HUES48 (cell line): ENCODE measurements around the gene PRIM2.
A peak's percentile ranks its signal among the peaks of the same experiment; 100 is the strongest.
"Not testable (repeated sequence)": the region's sequence is repeated elsewhere in the genome, so short reads cannot be mapped to it uniquely, and the experiment has no call there.

Source experiments
- H3K27ac ChIP-seq: one replicate; pipeline ENCODE4 v1.7.0; 2013; ENCODE audit warnings: low read depth, low read length, inconsistent platforms
- H3K27me3 ChIP-seq: 2 replicates; pipeline ENCODE4 v1.6.1; 2013; ENCODE audit warnings: mild to moderate bottlenecking, low read length; ENCODE audit not compliant: control insufficient read depth, insufficient read depth
- H3K36me3 ChIP-seq: 2 replicates; pipeline ENCODE4 v1.6.1; 2013; ENCODE audit warnings: low read length; ENCODE audit not compliant: control insufficient read depth, insufficient read depth
- H3K4me1 ChIP-seq: 2 replicates; pipeline ENCODE4 v1.6.1; 2013; ENCODE audit warnings: mild to moderate bottlenecking, low read length; ENCODE audit not compliant: control insufficient read depth, insufficient read depth
- H3K4me3 ChIP-seq: 2 replicates; pipeline ENCODE4 v1.5.1; 2013; ENCODE audit warnings: mild to moderate bottlenecking, low read depth, low read length
- H3K9ac ChIP-seq: 2 replicates; pipeline ENCODE4 v1.6.1; 2013; ENCODE audit warnings: mild to moderate bottlenecking, low read depth, low read length, moderate library complexity
- H3K9me3 ChIP-seq: 2 replicates; pipeline ENCODE4 v1.6.1; 2013; ENCODE audit warnings: low read length; ENCODE audit not compliant: control insufficient read depth, insufficient read depth

The PRIM2 gene

DNA sequence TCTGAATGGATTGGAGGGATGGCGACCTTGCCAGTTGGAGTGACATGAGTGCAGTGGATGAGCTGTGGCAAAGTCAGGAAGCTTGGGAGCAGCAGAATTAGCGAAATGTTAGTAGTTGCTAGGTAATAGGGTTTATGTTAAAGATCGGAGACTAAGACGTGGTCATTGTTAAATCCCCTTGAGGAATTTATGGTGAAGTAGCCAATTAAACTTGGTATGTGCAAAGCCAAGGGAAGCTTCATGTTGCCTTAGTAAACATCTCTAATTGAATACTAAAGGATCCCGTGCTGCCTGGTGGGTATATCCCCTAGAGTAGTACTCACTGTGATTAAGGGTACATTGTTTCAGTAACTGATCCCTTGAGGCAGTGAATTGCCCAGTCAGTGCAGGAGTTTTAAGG is 106.0 kb downstream of the PRIM2 start:
- peak overlapping the region; percentile 26 for H3K4me3 ChIP-seq
- H3K27ac ChIP-seq: peak overlapping the region; percentile 89
- no peaks in the 10 kb centered on the region for H3K9me3 ChIP-seq
- peaks cover 44% of the 10 kb centered on the region for H3K4me1 ChIP-seq
- H3K9ac ChIP-seq: 0 out of 2 replicates have a peak overlapping the region, but pooled peaks have one; percentile 45
- H3K36me3 ChIP-seq: no peaks in the 10 kb centered on the region
- no peaks in the 10 kb centered on the region for H3K27me3 ChIP-seq

DNA sequence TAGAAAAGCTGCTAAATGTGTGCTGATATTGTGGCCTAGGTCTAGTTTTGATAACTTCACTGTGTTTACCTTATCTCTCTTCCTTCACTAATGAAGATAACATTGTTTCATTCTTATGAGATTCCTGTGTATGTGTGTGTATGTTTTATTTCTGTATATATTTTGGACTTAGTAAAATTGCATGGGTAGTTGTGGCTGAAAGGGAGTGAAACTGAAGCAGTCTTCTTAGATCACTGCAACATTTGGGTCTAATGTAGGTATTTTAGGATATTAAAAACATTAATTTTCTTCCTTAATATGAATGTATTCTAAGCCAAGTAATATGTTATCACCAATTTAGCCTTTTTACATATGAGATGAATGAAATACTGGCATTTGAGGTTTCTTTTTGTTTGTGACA is 114.3 kb downstream of the PRIM2 start:
- not testable (repeated sequence) for H3K4me3 ChIP-seq, H3K9ac ChIP-seq, H3K36me3 ChIP-seq, H3K9me3 ChIP-seq, H3K27me3 ChIP-seq, H3K27ac ChIP-seq
- peaks cover 22% of the 10 kb centered on the region; the same call in 1 of the 2 replicates for H3K4me1 ChIP-seq

DNA sequence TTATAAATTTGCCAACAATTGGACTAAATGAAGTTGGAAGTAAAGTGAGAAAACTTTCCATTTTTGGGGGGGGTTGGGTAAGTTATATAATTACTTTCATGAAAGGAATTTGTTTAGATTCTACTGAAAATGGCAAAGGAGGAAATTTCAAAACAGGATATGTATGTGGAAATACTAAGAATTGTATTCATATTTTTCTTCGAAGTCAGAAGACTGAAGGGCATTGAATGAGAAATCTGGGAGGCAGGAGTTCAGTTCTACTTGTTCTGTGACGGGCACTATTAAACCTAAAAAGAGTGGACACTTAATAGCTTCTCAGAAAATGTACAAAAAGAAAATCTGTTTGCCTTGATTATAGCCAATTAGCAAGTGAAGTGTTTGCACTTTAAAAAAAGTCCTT is 114.7 kb downstream of the PRIM2 start:
- Histone ChIP-seq H3K4me1 (peaks cover 22% of the 10 kb centered on the region; the same call in 1 of the 2 replicates), H3K27me3 (no peaks in the 10 kb centered on the region), H3K27ac (no peak overlapping the region), H3K9ac (no peak overlapping the region), H3K4me3 (no peak overlapping the region), H3K36me3 (no peaks in the 10 kb centered on the region), H3K9me3 (no peaks in the 10 kb centered on the region)

DNA sequence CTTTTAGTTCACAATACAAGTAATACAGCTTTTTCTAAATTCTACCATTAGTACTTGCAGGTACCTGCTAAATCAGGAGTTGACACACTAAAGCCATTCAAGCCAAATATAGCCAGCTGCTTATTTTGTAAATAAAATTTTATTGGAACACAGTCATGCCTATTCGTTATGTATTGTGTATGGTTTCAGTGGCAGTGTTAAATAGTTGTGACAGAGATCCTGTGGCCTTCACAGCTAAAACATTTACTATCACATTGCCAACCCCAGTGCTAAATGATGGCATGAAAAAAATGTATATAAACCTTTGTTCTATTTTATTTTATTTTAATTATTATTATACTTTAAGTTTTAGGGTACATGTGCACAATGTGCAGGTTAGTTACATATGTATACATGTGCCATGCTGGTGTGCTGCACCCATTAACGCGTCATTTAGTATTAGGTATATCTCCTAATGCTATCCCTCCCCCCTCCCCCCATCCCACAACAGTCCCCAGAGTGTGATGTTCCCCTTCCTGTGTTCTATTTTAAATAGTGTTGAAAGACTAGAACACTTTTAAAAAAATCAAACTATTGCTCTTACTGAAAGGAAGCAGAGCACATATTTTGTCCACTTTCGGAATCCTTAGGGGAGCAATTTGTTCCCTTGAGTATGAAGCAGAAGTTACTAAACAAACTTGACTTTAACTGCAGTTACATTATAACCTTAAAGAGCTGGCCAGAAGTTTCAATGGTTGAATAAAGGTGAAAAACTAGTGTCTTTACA is 115.7 kb downstream of the PRIM2 start:
- H3K27me3 ChIP-seq: no peaks in the 10 kb centered on the region
- H3K9me3 ChIP-seq: no peaks in the 10 kb centered on the region
- H3K27ac ChIP-seq: no peak overlapping the region
- H3K36me3 ChIP-seq: no peaks in the 10 kb centered on the region
- H3K4me3 ChIP-seq: no peak overlapping the region
- H3K9ac ChIP-seq: no peak overlapping the region
- peaks cover 21% of the 10 kb centered on the region; the same call in 1 of the 2 replicates for H3K4me1 ChIP-seq

DNA sequence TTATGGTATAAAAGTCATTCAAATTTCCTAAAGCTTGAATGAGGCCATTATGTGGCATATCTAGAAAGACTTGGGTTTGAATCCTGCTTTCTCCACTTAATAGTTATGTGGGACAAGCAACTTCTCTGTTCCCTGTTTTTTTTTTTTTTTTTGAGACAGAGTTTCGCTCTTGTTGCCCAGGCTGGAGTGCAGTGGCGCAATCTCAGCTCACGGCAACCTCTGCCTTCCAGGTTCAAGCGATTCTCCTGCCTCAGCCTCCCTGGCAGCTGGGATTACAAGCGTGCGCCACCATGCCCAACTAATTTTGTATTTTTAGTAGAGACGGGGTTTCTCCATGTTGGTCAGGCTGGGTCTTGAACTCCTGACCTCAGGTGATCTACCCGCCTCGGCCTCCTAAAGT is 116.4 kb downstream of the PRIM2 start:
- not testable (repeated sequence) for H3K27ac ChIP-seq, H3K27me3 ChIP-seq, H3K36me3 ChIP-seq, H3K9ac ChIP-seq, H3K9me3 ChIP-seq, H3K4me3 ChIP-seq
- peaks cover 20% of the 10 kb centered on the region; the same call in 1 of the 2 replicates for H3K4me1 ChIP-seq

DNA sequence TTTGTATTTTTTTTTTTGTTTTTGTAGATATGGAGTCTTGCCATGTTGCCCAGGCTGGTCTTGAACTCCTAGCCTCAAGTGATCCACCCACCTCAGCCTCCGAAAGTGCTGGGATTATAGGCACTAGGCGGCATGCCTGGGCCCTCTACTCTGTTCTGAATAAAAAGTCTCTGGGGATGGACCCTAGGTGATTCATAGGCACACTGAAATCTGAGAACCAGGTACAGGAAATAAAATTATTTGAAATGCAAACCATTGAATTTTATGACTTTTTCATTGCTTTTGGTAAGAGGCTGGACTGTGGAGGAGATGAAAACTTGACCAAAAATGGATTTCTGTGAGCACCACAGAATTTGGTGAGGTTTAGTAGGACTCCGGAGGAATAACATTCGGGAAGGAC is 117.5 kb downstream of the PRIM2 start:
- H3K9ac ChIP-seq: no peak overlapping the region
- no peaks in the 10 kb centered on the region for H3K27me3 ChIP-seq
- no peaks in the 10 kb centered on the region for H3K36me3 ChIP-seq
- H3K4me1 ChIP-seq: peaks cover 20% of the 10 kb centered on the region; the same call in 1 of the 2 replicates
- H3K9me3 ChIP-seq: no peaks in the 10 kb centered on the region
- no peak overlapping the region for H3K4me3 ChIP-seq
- no peak overlapping the region for H3K27ac ChIP-seq

DNA sequence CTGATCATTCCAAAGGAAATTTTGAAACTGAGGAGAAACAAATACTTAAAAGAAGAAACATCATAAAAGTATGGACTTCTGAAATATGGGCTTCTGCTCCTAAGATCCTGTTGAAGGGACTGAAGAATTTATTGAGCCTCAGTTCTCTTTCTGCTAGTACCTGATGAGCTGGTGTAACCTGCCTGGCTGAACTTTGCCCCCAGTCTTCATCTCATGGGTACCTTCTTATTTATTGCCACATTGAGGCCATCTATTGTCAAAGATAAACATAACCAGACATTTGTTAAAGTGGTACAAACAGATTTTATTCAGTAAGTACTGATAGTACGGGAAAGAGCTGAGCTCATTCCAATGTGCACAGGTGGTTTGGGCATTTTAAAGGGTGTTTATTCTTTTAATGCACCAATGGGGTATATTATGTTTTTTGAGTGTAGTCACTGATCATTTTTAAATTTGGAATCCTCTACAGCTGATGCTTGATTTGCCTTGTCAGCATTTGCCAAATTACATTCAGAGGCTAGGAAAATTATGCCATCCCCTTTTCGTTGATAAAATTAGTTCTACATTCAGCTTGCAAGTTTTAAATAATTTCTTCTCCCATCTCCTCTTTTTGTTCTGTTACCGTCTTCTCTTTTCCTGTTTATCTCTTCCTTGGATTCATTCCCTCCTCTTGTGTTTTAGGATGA is 118.2 kb downstream of the PRIM2 start:
- no peaks in the 10 kb centered on the region for H3K36me3 ChIP-seq
- H3K4me1 ChIP-seq: peaks cover 23% of the 10 kb centered on the region; the same call in 1 of the 2 replicates
- H3K27me3 ChIP-seq: no peaks in the 10 kb centered on the region
- H3K9ac ChIP-seq: no peak overlapping the region
- H3K27ac ChIP-seq: no peak overlapping the region
- H3K4me3 ChIP-seq: no peak overlapping the region
- H3K9me3 ChIP-seq: no peaks in the 10 kb centered on the region

DNA sequence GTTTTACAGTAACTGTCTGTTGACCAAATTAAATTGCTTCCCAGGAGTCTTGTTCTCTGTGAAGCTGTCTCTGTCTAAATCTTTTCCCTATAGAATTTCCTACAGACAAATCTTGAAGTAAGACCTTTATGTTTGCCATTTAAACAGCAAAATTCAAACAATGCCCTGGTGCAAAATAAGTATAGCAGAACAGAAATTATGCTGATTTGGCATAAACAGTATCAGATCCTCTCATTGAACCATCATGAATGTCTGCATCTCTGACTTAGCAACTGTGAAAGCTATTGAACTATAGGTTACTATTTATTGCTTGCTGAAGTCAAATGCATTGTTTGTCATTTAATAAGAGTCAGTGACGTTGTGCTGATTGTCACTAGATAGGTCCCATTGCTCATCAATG is 123.3 kb downstream of the PRIM2 start:
- H3K27me3 ChIP-seq, H3K36me3 ChIP-seq, H3K9ac ChIP-seq, H3K9me3 ChIP-seq, H3K4me3 ChIP-seq, H3K27ac ChIP-seq: not testable (repeated sequence)
- H3K4me1 ChIP-seq: peaks cover 15% of the 10 kb centered on the region; the same call in 1 of the 2 replicates

DNA sequence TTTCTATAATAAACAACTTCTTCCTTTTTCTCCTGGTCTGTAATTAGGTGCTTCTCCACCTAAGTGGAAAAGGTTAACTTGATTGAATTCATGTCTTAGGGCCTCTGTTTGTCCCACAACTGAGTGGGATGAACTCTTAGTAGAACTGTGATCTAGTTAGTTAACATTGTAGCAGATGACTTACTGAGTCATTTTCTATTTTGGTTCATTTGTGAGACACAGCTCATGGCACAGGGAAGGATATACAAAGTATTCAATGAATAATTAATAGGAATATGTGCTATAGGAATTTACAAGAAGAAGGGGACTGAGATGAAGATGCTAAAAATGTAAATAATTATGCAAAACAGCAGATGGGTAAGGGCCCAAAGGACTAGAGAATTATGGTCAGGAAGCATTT is 124.7 kb downstream of the PRIM2 start:
- H3K9me3 ChIP-seq, H3K9ac ChIP-seq, H3K27me3 ChIP-seq, H3K4me3 ChIP-seq, H3K36me3 ChIP-seq, H3K27ac ChIP-seq: not testable (repeated sequence)
- H3K4me1 ChIP-seq: peaks cover 15% of the 10 kb centered on the region; the same call in 1 of the 2 replicates

DNA sequence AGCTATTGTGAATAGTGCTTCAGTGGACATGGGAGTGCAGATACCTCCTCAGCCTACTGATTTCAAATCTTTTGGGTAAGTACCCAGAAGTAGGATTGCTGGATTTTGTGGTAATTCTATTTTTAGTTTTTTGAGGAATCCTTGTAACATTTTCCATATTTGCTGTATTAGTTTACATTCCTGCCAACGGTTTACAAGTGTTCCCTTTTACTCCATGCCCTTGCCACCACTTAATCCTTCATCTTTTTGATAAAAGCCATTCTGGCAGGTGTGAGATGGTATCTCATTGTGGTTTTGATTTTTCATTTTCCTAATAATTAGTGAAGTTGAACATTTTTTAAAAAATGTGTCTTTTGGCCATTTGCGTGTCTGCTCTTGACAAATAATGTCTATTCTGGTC is 125.8 kb downstream of the PRIM2 start:
- not testable (repeated sequence) for H3K9ac ChIP-seq, H3K27me3 ChIP-seq, H3K4me3 ChIP-seq, H3K36me3 ChIP-seq, H3K9me3 ChIP-seq, H3K27ac ChIP-seq
- peaks cover 15% of the 10 kb centered on the region; the same call in 1 of the 2 replicates for H3K4me1 ChIP-seq

DNA sequence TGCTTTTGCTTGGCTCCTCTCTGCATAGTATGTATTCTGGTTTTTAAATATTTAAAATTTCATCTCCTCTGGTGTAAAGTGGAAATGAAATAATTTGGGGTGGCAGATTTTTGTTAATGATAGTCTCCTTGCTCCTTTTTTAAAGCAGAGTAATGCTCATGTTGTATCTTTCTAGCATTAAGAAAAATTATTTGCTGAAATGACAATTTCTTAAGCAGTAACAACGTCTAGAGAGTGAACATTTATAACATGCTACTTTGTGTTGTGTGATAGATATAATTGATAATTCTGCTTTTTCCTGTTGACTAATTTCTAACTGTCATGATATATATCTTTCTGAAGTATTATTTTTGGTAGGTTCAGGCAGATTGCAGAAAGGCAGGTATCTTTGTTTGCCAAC is 127.4 kb downstream of the PRIM2 start:
- H3K27me3 ChIP-seq, H3K4me3 ChIP-seq: not testable (repeated sequence)

More for the DNA sequence above, 127.4 kb downstream of the PRIM2 start:
- not testable (repeated sequence) for H3K9me3 ChIP-seq, H3K27ac ChIP-seq, H3K9ac ChIP-seq, H3K36me3 ChIP-seq
- peaks cover 15% of the 10 kb centered on the region; the same call in 1 of the 2 replicates for H3K4me1 ChIP-seq
